A673 (cell line): ENCODE data around the gene PATE4.

Experiments used
- CTCF ChIP-seq: fragments of 300-800, 200-600 bp; sonication (generic); conservative IDR thresholded peaks from 2 replicates; pipeline ENCODE4 v1.5.1; 2017; ENCODE audit warnings: low read depth, mild to moderate bottlenecking, antibody characterized with exemption, low read length, moderate library complexity, mixed read lengths
- EZH2 ChIP-seq: fragments of 200-600 bp; sonication (generic); IDR thresholded peaks from 2 replicates; pipeline ENCODE4 v1.6.1; 2017; ENCODE audit warnings: borderline replicate concordance, low read depth, mild to moderate bottlenecking, mixed read lengths, antibody characterized with exemption, low read length; ENCODE audit not compliant: poor library complexity, severe bottlenecking

- no peak for TF ChIP-seq CTCF
- TF ChIP-seq EZH2, result no peak
These were observed 13.1 kb downstream of the PATE4 start for GRCh38 chr11:125846188-125846587.
